Epithelial cell of proximal tubule (primary cell): ENCODE results near the gene MOCS1. TPM values are rescaled to one million over a fixed set of nuclear protein-coding genes. Genes with fewer than 3 reads are reported as not detected.

ENCODE experiments used
- DNase-seq: peaks from one replicate; pipeline ENCODE4 v3.0.0-alpha.2; 2011; ENCODE audit warnings: low read depth
- H3K4me3 ChIP-seq: 2 replicates; pipeline ENCODE4 v1.5.1; 2011; ENCODE audit warnings: low read depth, mild to moderate bottlenecking, low read length
- CTCF ChIP-seq: conservative IDR thresholded peaks from 2 replicates; pipeline ENCODE4 v1.5.1; 2012; ENCODE audit warnings: low read depth, mild to moderate bottlenecking, low read length
- total RNA-seq: library from RNA; depleted of rRNA; stranded (reverse); fragments of >200 nt; gene quantifications from 2 replicates; pipeline ENCODE4 v1.2.3, GENCODE V29; 2015

The MOCS1 gene
- total RNA-seq, 1 donor from 2014 or later, result 6.5 TPM

DNA sequence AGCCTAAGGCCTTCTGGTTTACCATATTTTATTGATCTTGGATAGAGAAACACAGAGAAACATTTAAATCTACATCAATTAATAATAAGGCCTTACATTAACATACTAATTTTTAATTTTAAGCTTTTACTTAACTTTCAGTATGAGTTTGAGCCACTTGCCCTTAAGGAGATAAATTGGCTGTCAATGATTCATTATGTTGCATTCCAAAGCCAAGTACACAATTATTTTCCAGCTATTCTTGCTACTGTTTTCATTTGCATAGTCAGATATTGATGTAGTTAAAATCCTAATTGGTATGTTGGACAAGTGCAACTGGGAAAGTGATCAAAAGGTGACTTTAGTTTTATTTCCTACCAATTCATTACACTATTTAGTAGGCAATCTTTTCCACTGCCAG lies 58.2 kb downstream of the MOCS1 start:
- no peak overlapping the region for H3K4me3 ChIP-seq
- no peak for DNase-seq
- TF ChIP-seq CTCF, result no peak

DNA sequence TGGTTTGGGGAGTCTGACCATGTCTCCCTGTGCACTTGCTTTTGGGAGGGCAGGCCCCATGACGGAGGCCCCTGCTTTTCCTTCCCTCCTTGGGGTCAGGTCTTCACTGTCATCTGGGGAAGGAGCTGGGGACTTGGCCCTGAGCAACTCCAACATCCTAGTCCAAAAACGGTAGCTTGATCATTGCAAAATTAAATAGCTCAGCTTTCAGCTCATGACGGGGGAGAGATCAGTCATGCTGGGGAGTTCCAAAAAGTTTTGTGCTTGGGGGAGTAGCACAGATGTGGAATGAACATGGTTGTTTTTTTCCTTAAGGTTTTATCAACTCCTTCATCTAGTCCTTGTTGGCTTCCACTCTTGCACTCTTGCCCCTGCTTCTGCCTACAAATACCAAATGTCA lies 60.8 kb downstream of the MOCS1 start:
- no peak for DNase-seq
- no peak for TF ChIP-seq CTCF

DNA sequence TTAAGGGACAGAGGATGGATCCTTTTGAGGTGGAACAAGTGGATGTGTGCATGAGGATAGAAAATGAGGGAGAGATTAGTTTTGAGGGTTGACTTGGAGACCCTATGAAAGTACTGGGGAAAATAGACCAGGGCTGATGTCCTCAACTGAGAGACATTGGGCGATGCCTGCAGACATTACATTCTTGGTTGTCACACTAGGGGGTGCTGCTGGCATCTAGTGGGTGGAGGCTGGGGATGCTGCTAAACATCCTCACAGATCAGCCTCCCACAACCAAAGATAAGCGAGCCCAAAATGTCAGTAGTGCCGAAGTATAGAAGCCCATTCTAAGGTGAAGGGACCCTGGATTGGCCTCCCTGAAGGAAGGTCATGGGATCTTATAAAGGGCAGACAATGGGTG lies 63.3 kb downstream of the MOCS1 start:
- TF ChIP-seq CTCF, result peak; percentile 49
- DNase-seq, result no peak
- no peak overlapping the region for H3K4me3 ChIP-seq

More for the DNA sequence above, 60.8 kb downstream of the MOCS1 start:
- H3K4me3 ChIP-seq, result no peak overlapping the region

GRCh38 chr6:39867592-39867991 lies 66.7 kb downstream of the MOCS1 start:
- peak; percentile 51 for TF ChIP-seq CTCF
- no peak for DNase-seq
- no peak overlapping the region for H3K4me3 ChIP-seq

DNA sequence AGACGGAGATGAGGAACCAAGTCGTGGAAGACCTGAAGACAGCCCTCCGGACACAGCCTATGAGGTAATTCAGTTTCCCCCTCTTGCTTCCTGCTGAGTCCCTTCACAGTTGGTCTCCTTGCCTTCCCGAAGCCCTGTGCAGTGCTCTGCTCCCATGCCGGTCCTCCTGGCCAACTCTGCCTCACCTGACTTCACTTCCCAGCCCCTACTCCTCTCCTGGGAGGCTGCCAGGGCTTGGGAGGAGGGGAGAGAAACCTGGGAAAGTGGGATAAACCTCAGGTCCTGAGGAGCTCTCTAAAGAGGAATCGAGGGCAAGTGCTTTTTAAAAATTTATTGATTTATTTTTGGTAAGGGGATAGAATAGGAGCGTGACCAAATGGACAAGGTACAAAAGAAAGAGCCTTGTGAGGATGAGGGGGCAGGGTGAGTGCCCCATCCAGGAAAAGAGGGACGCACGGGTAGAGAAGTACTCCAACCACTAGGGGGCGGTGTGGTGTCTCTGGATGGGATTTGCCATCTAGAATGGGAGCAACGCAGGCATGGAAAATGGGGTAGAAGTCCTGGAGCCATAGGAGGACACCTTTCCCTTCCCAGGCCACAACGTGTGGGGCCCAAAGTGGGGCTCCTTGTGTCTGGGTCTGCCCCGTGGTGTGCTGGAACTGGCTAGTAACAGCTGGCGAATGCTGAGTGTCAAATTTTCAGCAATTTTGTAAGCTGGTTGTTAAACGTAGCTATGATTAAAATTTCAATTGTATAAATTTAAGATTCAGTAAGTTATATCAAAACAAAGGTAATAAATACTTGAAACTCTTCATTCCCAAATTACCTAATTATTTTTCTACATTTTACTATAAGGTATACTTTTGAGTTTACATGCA lies 69.0 kb downstream of the MOCS1 start:
- TF ChIP-seq CTCF, result peak; percentile 96
- no peak for DNase-seq

DNA sequence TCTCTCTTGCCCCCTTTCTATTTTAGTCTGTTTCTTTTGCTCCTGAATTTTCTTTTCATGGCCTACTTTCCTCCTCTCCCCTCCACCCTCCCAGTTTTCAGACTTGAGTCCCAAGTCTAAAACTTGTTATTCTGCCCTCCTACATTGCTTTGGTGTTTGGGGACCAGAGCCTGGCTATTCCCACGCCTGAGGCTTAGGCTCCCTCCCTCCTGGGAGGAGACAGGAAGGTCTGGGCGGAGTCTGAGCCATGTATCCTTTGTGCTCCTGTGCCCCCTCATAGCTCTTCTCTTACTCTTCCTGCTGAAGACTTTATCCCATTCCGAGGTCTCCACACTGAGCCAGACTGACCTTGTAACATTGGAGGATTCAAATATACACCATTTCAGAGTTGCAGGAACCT lies 72.6 kb downstream of the MOCS1 start:
- no peak for TF ChIP-seq CTCF
- no peak for DNase-seq
- H3K4me3 ChIP-seq, result no peak overlapping the region

More for the DNA sequence above, 69.0 kb downstream of the MOCS1 start:
- H3K4me3 ChIP-seq, result no peak overlapping the region

DNA sequence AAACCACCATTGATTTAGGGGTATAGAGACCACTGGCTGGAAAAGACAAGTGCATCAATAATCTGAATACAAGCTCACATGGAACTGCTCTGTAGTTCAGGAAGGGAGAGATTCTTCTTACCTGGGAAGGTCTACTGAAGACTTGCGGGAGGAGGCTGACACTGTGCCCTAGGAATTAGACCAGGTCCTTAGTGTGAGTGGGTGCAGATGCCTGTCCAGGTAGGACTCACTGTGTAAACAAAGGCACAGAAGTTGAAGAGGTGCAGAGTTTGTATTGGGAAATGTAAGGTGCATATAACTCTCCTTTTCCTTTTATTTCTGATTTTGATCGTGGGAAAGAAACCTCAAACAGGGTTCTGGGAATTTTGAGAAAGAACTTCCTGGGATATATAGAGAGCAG lies 75.2 kb downstream of the MOCS1 start:
- TF ChIP-seq CTCF, result no peak
- no peak overlapping the region for H3K4me3 ChIP-seq
- DNase-seq, result no peak
